ENCODE measurements around the gene HSFY1.
"Not testable (repeated sequence)": the region's sequence is repeated elsewhere in the genome, so short reads cannot be mapped to it uniquely, and the experiment has no call there.

The HSFY1 gene

GRCh38 chrY:18546420-18546819, at the start of gene HSFY1:
TSS of gene HSFY1 (plus strand) at chrY:18546720. CDS start at chrY:18546788, 68 bp downstream.
- not testable (repeated sequence) for H3K4me3 ChIP-seq (ENCODE audit: low read depth, low read length); DNase-seq (ENCODE audit: low read depth)

- not testable (repeated sequence) for DNase-seq (ENCODE audit: low read depth); H3K4me3 ChIP-seq (ENCODE audit: low read depth, low read length)
Observed at GRCh38 chrY:18504266-18504665, 42.3 kb upstream of the HSFY1 start.

GRCh38 chrY:18530995-18531655, 15.4 kb upstream of the HSFY1 start:
- DNase-seq (ENCODE audit: low read depth); H3K4me3 ChIP-seq (ENCODE audit: low read depth, low read length): not testable (repeated sequence)

GRCh38 chrY:18538952-18539351, 7.6 kb upstream of the HSFY1 start:
- not testable (repeated sequence) for H3K4me3 ChIP-seq (ENCODE audit: low read depth, low read length); DNase-seq (ENCODE audit: low read depth)

- H3K4me3 ChIP-seq (ENCODE audit: low read depth, low read length); DNase-seq (ENCODE audit: low read depth): not testable (repeated sequence)
Observed at GRCh38 chrY:18553132-18553531, 6.6 kb downstream of the HSFY1 start.

GRCh38 chrY:18565915-18566314, 19.4 kb downstream of the HSFY1 start:
- not testable (repeated sequence) for DNase-seq (ENCODE audit: low read depth); H3K4me3 ChIP-seq (ENCODE audit: low read depth, low read length)

All from NB4 (cell line).